Stimulated activated CD8-positive, alpha-beta memory T cell treated with anti-CD3 and anti-CD28 coated beads, Interleukin-7, amount 100 ng/mL, for 48 hours (primary cell): ENCODE results near the gene MAGEB18.

ENCODE experiments used
- DNase-seq, 2 donors: peaks; one replicate each; pipeline ENCODE4 v3.0.0-alpha.2; 2020; ENCODE audit warnings: low read depth in 1 of 2; ENCODE audit errors: extremely low read depth in 1 of 2

MAGEB18 gene

DNA sequence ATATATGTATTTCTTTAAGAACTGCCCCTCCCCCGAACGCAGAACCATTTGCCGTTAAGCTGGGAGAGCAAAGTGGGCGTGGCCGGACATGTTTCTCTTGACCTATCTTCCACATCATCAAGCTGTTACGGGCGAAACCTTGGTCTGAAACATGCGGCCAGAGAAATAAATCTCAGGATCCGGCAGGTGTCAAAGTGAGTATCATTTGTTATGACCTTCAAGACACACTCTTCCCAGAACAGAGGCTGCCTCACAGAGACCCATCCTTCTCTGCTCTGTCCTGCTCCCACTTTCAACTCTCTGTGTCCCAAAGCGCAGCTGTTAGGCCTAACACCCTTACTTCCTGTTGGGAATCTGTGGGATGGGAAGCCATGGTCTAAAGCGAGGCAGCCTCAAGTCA is at the start of gene MAGEB18:
TSS of gene MAGEB18 (plus strand) at position 70 of the 400 bp plus-strand sequence. CDS start 643 bp downstream, outside the sequence.
- no peak for DNase-seq

DNA sequence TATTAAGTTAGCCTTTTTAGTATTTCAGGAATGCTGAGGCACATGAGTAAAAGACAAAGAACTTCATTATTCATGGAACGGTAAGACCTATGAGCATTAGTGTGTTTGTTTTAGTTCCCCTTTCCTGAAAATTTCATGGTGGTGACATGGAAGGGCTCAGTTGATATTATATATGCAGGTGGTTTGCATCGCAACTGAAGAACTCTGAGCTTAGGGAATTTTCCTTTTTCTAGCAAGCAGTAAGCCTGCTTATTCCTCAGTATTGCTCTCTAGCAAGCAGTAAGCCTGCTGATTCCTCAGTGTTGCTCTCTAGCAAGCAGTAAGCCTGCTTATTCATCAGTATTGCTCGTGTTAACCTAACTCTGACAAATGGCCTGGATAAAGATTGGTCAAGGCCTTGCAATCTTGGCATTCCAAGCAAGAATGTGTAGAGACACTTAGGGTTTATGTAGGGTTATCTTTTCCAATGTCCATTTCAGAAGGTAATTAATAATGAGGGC is 37.7 kb upstream of the MAGEB18 start:
- DNase-seq, result no peak

DNA sequence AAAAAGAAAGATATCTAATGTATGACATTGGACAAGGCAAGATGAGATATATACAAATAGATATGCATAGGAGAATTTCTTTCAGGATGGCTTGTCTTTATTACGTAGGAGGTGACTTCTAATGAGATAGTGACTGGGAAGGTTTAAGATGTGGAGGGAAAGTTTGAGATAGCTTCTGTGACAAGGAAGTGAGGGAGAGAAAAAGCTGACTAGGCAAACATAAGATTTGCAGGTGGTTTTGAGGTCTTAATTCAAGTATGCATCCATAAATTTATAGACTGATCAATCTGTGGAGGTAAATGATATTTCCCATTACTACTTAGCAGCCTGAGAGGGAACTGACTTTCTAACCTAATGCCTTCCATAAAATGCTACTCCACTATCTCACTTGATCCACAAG is 29.0 kb upstream of the MAGEB18 start:
- DNase-seq, result no peak

DNA sequence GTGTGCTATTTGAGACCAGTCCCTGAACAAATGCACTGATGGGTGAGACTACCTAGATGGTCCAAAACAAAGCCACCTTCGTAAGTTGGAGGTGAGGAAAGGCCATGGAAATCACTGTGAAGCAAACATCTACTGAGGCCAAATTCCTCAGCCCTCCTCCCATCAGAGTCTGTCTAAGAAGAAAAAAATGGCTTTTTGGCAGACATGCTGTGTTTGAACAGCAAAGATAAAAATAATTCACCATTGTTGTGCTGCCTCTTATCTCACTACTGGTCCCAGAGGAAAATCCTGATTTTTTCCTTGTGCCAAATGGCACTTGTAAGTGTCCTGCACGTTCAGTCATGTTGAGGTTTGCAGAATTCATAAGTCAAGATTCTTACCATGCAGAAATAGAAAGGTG is 7.9 kb downstream of the MAGEB18 start:
- DNase-seq, result no peak

DNA sequence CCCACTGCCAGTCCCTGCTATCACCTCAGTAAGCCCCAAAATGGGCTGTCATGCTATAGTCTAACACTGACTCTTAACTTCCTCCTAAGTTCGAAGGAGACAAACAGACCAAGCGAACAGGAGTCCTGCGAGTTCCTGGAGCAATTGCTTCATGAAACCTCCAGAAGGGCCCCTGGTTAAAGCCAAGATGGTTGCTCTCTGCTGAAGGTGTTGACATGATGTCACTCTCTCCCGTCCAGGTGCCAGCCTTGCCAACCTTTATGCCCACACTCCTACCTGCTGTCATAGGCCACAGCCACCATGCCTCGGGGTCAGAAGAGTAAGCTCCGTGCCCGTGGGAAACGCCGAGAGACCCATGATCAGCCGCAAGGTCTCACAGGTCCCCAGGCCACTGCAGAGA is 22.2 kb downstream of the MAGEB18 start, which contains the start of gene MAGEB6B:
TSS of gene MAGEB6B (plus strand) at position 301 of the 400 bp plus-strand sequence. CDS start at position 301, 0 bp downstream.
- no peak for DNase-seq
